OCI-LY7 (cell line): ENCODE results near the gene SDHAF2. TPM values are rescaled to one million over a fixed set of nuclear protein-coding genes. Genes with fewer than 3 reads are reported as not detected.

Experiments
- BruUV-seq: library from RNA; stranded (reverse); fragments of 400-500 nt; replicated peaks from 2 replicates; lab custom pipeline; 2021; lab: Mats Ljungman, UMichigan
- CTCF ChIA-PET: fragments of 300-600 bp; sonication (Branson Sonifier 250); formaldehyde crosslinking; loops from one replicate; lab custom pipeline; 2022; ENCODE audit warnings: antibody characterized with exemption; ENCODE audit not compliant: unreplicated experiment; lab: Charles Lee
- POLR2A ChIA-PET: fragments of 300-600 bp; sonication (Branson Sonifier 250); formaldehyde crosslinking; loops from one replicate; lab custom pipeline; 2022; ENCODE audit warnings: antibody characterized with exemption; lab: Charles Lee
- DNase-seq: peaks from one replicate; pipeline ENCODE4 v3.0.0-alpha.2; 2015; ENCODE audit warnings: low spot score
- H2AFZ ChIP-seq: fragments of 200-600 bp; sonication (generic), shearing (Covaris generic); 2 replicates; pipeline ENCODE4 v1.6.1; 2014; ENCODE audit warnings: mild to moderate bottlenecking, antibody characterized with exemption, low read length, moderate library complexity
- H3K27ac ChIP-seq: fragments of 200-600 bp; sonication (generic); 2 replicates; pipeline ENCODE4 v1.5.1; 2014; ENCODE audit warnings: mixed run types, low read depth, mild to moderate bottlenecking, moderate library complexity, low read length, inconsistent platforms; ENCODE audit not compliant: poor library complexity, severe bottlenecking
- H3K36me3 ChIP-seq: fragments of 200-600 bp; sonication (generic); 2 replicates; pipeline ENCODE4 v1.6.1; 2014; ENCODE audit warnings: mild to moderate bottlenecking, antibody characterized with exemption, low read length, moderate library complexity, mixed read lengths; ENCODE audit not compliant: insufficient read depth
- H3K4me1 ChIP-seq: fragments of 200-600 bp; sonication (generic); 2 replicates; pipeline ENCODE4 v1.5.1; 2014; ENCODE audit warnings: mild to moderate bottlenecking, low read length; ENCODE audit not compliant: insufficient read depth, poor library complexity, severe bottlenecking
- H3K4me2 ChIP-seq: fragments of 200-600 bp; sonication (generic); 2 replicates; pipeline ENCODE4 v1.6.1; 2014; ENCODE audit warnings: mild to moderate bottlenecking, low read length
- H3K4me3 ChIP-seq: fragments of 200-600 bp; sonication (generic); 2 replicates; pipeline ENCODE4 v1.5.1; 2014; ENCODE audit warnings: mild to moderate bottlenecking, low read depth, low read length; ENCODE audit not compliant: poor library complexity, severe bottlenecking
- H3K79me2 ChIP-seq: fragments of 200-600 bp; sonication (generic); 2 replicates; pipeline ENCODE4 v1.6.1; 2016; ENCODE audit warnings: low read depth, mild to moderate bottlenecking, low read length, moderate library complexity, mixed read lengths; ENCODE audit not compliant: insufficient read depth
- H3K9me2 ChIP-seq: fragments of 200-600 bp; sonication (generic); 2 replicates; pipeline ENCODE4 v1.6.1; 2016; ENCODE audit warnings: mild to moderate bottlenecking, low read length, mixed read lengths; ENCODE audit not compliant: insufficient read depth
- H3K9me3 ChIP-seq: fragments of 200-600 bp; sonication (generic); 2 replicates; pipeline ENCODE4 v1.6.1; 2014; ENCODE audit warnings: mild to moderate bottlenecking, mixed run types, low read length, mixed read lengths
- H4K20me1 ChIP-seq: fragments of 200-600 bp; sonication (generic); 2 replicates; pipeline ENCODE4 v1.6.1; 2014; ENCODE audit warnings: mild to moderate bottlenecking, antibody characterized with exemption, low read length, moderate library complexity, mixed read lengths; ENCODE audit not compliant: insufficient read depth
- EZH2phosphoT487 ChIP-seq: fragments of 200-600 bp; sonication (generic); IDR thresholded peaks from 2 replicates; pipeline ENCODE4 v1.6.1; 2018; ENCODE audit warnings: low read depth, borderline replicate concordance, mild to moderate bottlenecking, mixed run types, antibody characterized with exemption, low read length, moderate library complexity, mixed read lengths
- intact Hi-C: fragments of 100-400 bp; cut with micrococcal nuclease; formaldehyde crosslinking; loops from one replicate; pipeline ENCODE4 v1.10.0; 2022; ENCODE audit not compliant: unreplicated experiment
- total RNA-seq, 2 experiments: library from RNA; depleted of rRNA in 1 of 2; stranded (reverse); fragments of >200 nt in 1 of 2; shearing (Covaris generic) in 1 of 2; gene quantifications; 2 replicates each; pipeline ENCODE4 v1.2.3, GENCODE V29; 2014 to 2022
- TF ChIP-seq, protein P1 (sequence below): fragments of 200-600 bp; sonication (generic); conservative IDR thresholded peaks from 2 replicates; pipeline ENCODE4 v1.5.1; 2014; ENCODE audit warnings: mild to moderate bottlenecking, antibody characterized with exemption, low read length, moderate library complexity, mixed read lengths

The SDHAF2 gene
- total RNA-seq, 2 experiments from 2014 or later = 28.0 to 40.6 TPM

DNA sequence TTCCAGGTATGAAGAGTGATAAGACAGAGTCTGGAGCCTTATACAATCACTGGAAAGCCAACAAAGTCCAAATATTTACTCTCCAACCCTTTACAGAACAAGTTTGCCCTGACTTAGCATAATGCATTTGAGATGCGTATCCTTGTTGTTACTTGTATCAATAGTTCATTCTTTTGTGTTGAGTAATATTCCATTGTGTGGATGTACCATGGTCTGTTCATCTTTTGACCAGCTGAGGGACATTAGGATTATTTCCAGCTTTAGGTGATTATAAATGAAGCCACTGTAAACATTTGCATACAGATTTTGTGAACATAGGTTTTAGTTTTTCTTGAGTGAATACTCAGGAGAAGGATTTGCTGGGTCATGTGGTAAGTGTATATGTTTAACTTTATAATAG, 9.7 kb downstream of the SDHAF2 start:
- intact Hi-C loops = no loop called here

DNA sequence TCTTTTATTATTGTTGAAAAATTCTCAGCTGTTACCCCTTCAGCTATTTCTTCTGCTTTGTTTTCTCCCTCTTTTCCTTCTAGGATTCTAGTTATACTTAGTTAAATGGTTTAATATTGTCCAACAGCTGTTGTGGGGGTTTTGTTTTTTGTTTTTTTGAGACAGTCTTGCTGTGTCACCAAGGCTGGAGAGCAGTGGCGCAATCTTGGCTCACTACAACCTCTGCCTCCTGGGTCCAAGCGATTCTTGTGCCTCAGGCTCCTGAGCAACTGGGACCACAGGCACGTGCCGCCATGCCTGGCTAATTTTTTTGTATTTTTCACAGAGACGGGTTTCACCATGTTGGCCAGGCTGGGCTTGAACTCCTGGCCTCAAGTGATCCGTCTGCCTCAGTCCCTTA, 12.7 kb downstream of the SDHAF2 start:
- no peak for DNase-seq
- H3K27ac ChIP-seq = no peak overlapping the region
- ChIA-PET POLR2A (no interaction called here), CTCF (interaction anchor here (0.9 kb wide), 1 partner anchor 11 kb away, joined by 3 read pairs; no protein-coding TSS in a partner anchor)
- intact Hi-C loops = no loop called here
- no peak overlapping the region for H3K4me2 ChIP-seq
- peaks cover 33% of the 10 kb centered on the region; the same call in 1 of the 2 replicates for H3K79me2 ChIP-seq
- peaks cover 3% of the 10 kb centered on the region for H3K4me1 ChIP-seq
- no peak overlapping the region for H2AFZ ChIP-seq
- no peak overlapping the region for H3K4me3 ChIP-seq
- H3K9me3 ChIP-seq = 0 out of 2 replicates have a peak, but pooled peaks cover 2% of the 10 kb centered on the region
- H4K20me1 ChIP-seq = peaks cover 5% of the 10 kb centered on the region; the same call in 1 of the 2 replicates
- no TSS peak for BruUV-seq
- no peaks in the 10 kb centered on the region for H3K9me2 ChIP-seq
- TF ChIP-seq EZH2phosphoT487 = no peak
- TF ChIP-seq, protein P1, sequence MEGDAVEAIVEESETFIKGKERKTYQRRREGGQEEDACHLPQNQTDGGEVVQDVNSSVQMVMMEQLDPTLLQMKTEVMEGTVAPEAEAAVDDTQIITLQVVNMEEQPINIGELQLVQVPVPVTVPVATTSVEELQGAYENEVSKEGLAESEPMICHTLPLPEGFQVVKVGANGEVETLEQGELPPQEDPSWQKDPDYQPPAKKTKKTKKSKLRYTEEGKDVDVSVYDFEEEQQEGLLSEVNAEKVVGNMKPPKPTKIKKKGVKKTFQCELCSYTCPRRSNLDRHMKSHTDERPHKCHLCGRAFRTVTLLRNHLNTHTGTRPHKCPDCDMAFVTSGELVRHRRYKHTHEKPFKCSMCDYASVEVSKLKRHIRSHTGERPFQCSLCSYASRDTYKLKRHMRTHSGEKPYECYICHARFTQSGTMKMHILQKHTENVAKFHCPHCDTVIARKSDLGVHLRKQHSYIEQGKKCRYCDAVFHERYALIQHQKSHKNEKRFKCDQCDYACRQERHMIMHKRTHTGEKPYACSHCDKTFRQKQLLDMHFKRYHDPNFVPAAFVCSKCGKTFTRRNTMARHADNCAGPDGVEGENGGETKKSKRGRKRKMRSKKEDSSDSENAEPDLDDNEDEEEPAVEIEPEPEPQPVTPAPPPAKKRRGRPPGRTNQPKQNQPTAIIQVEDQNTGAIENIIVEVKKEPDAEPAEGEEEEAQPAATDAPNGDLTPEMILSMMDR = no peak
- H3K36me3 ChIP-seq = peaks cover 97% of the 10 kb centered on the region

More for the DNA sequence above, 9.7 kb downstream of the SDHAF2 start:
- TF ChIP-seq, protein P1 = no peak
- TF ChIP-seq EZH2phosphoT487 = no peak
- TSS peak; percentile 27 for BruUV-seq
- POLR2A ChIA-PET = interaction anchor here (0.6 kb wide), 1 partner anchor 9 kb away, joined by 4 read pairs; no protein-coding TSS in a partner anchor
- no peaks in the 10 kb centered on the region for H3K9me2 ChIP-seq
- H3K4me1 ChIP-seq = no peaks in the 10 kb centered on the region
- H3K4me3 ChIP-seq = no peak overlapping the region
- no peak overlapping the region for H3K27ac ChIP-seq
- H3K4me2 ChIP-seq = no peak overlapping the region
- H3K9me3 ChIP-seq = 0 out of 2 replicates have a peak, but pooled peaks cover 5% of the 10 kb centered on the region
- H3K36me3 ChIP-seq = peaks cover 95% of the 10 kb centered on the region
- no peak overlapping the region for H2AFZ ChIP-seq
- no peak for DNase-seq
- H3K79me2 ChIP-seq = peaks cover 63% of the 10 kb centered on the region
- CTCF ChIA-PET = interaction anchor here (0.6 kb wide), 1 partner anchor 190 kb away, joined by 3 read pairs; no protein-coding TSS in a partner anchor
- peaks cover 12% of the 10 kb centered on the region; the same call in 1 of the 2 replicates for H4K20me1 ChIP-seq

DNA sequence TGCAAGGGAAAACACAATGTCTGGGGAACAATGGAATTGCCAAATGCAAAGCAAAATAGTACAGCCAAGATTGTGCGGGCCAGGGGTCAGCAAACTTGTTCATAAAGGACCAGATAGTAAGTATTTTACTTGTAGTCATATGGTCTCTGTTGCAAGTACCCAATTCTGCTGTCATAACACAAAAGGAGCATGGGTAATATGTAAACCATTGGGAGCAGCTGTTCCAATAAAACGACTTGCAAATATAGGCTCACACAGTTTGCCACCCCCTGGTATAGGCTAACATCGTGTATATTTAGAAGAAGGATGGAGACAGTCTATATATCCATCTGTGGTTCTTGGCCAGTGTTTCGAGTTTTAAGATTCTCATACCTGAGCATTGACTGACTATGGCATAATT, 15.6 kb downstream of the SDHAF2 start:
- intact Hi-C loops = no loop called here
- H3K9me3 ChIP-seq = no peaks in the 10 kb centered on the region
- H3K4me1 ChIP-seq = peaks cover 3% of the 10 kb centered on the region
- no peak for DNase-seq
- TF ChIP-seq, protein P1 = no peak
- TF ChIP-seq EZH2phosphoT487 = no peak
- ChIA-PET CTCF (interaction anchor here (1.0 to 1.3 kb wide), 2 partner anchors 28 to 109 kb away, joined by 3 to 4 read pairs; no protein-coding TSS in a partner anchor), POLR2A (no interaction called here)
- no peak overlapping the region for H3K4me2 ChIP-seq
- H3K9me2 ChIP-seq = no peaks in the 10 kb centered on the region
- no peak overlapping the region for H3K4me3 ChIP-seq
- H3K79me2 ChIP-seq = peaks cover 24% of the 10 kb centered on the region; the same call in 1 of the 2 replicates
- peaks cover 97% of the 10 kb centered on the region for H3K36me3 ChIP-seq
- no peak overlapping the region for H3K27ac ChIP-seq
- no peaks in the 10 kb centered on the region; the same call in 1 of the 2 replicates for H4K20me1 ChIP-seq
- BruUV-seq = no TSS peak
- H2AFZ ChIP-seq = no peak overlapping the region
